Muscle of back (tissue), 11 donors: ENCODE data around the gene MCTP2. TPM values are rescaled to one million over a fixed set of nuclear protein-coding genes. Genes with fewer than 3 reads are reported as not detected.

Experiments used
- DNase-seq, 3 donors: peaks; one replicate each; pipeline versions ENCODE4 v3.0.0 to v3.0.0-alpha.2; 2013
- polyA plus RNA-seq, 10 donors: library from polyadenylated mRNA; unstranded; fragments of 120-200 nt; gene quantifications; one replicate each; pipeline ENCODE4 v1.2.1, GENCODE V29; 2013; ENCODE audit not compliant: insufficient read length in 10 of 10

The MCTP2 gene
- polyA plus RNA-seq, 10 donors: 0.19 to 1.0 (median 0.64) TPM

- peak in 2 of 3 donors; percentile 22 to 49 for DNase-seq
Measured at GRCh38 chr15:94263341-94264273, 32.2 kb downstream of the MCTP2 start.

- no peak for DNase-seq
Measured at GRCh38 chr15:94265009-94265408, 33.6 kb downstream of the MCTP2 start.

GRCh38 chr15:94265982-94266381 is 34.6 kb downstream of the MCTP2 start:
- no peak for DNase-seq

- DNase-seq: no peak
Measured at GRCh38 chr15:94266789-94267188, 35.4 kb downstream of the MCTP2 start.

- no peak for DNase-seq
Measured at GRCh38 chr15:94269954-94270353, 38.6 kb downstream of the MCTP2 start.

GRCh38 chr15:94270570-94270969 is 39.2 kb downstream of the MCTP2 start:
- DNase-seq: no peak

- DNase-seq: no peak
Measured at GRCh38 chr15:94272251-94272898, 41.0 kb downstream of the MCTP2 start.

GRCh38 chr15:94273826-94274225 is 42.5 kb downstream of the MCTP2 start:
- no peak for DNase-seq

GRCh38 chr15:94274745-94275144 is 43.4 kb downstream of the MCTP2 start:
- DNase-seq: no peak

- DNase-seq: no peak
Measured at GRCh38 chr15:94277485-94277884, 46.1 kb downstream of the MCTP2 start.

GRCh38 chr15:94279736-94280135 is 48.4 kb downstream of the MCTP2 start:
- DNase-seq: no peak

- DNase-seq: no peak
Measured at GRCh38 chr15:94280301-94280700, 48.9 kb downstream of the MCTP2 start.

- DNase-seq: no peak
Measured at GRCh38 chr15:94282269-94283250, 51.2 kb downstream of the MCTP2 start.

- peak in 1 of 3 donors; percentile 67 for DNase-seq
Measured at GRCh38 chr15:94286583-94286982, 55.2 kb downstream of the MCTP2 start.

GRCh38 chr15:94287794-94288246 is 56.5 kb downstream of the MCTP2 start:
- no peak for DNase-seq

- no peak for DNase-seq
Measured at GRCh38 chr15:94290730-94291129, 59.4 kb downstream of the MCTP2 start.

- DNase-seq: no peak
Measured at GRCh38 chr15:94293411-94294402, 62.3 kb downstream of the MCTP2 start.

- no peak for DNase-seq
Measured at GRCh38 chr15:94294556-94294955, 63.2 kb downstream of the MCTP2 start.

- no peak for DNase-seq
Measured at GRCh38 chr15:94295275-94295674, 63.9 kb downstream of the MCTP2 start.

- no peak for DNase-seq
Measured at GRCh38 chr15:94296717-94297116, 65.4 kb downstream of the MCTP2 start.
